Activated CD4-positive, alpha-beta T cell treated with anti-CD3 and anti-CD28 coated beads, Interleukin-10, Interleukin-2, amounts not matched to agents 100 ng/mL and 50 ng/mL, durations not matched to agents 16 hours and 8 hours (primary cell): ENCODE results near the gene PRDM16.
A peak's percentile ranks its signal among the peaks of the same experiment; 100 is the strongest.

ENCODE experiments used
- DNase-seq: peaks from one replicate; pipeline ENCODE4 v3.0.0-alpha.2; 2020

Gene PRDM16

DNA sequence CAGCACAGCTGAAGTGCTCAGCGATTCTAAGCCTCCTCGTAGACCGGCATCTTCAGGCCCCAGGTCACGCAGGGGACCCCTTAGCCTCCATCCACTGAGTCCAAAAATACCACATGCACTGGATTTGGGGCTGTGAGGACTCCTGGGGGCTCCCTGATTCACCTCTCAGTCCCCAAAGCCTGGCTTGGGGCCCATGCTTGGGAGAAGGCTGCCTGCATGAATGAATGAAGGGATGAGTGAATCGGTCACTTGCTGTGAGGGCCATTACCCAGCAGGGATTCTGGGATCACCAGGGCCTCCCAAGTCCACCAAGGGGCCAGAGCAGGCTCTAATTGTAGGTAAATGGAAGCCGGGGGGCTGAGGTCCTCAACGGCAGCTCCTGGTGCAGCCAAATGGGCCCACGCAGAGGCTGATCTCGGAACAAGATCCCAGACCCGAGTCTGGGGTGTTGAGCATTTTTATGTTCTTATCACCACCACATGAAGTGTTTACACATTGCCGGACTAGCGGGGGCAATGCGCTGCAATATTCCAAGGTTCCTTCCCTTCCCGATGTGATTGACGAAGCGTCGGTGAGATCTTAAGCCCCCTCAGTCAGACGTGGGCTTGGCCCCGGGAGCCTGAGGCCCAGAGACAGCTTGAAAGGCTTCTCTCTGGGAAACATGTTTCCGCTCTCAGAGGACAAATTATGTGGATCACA lies 371.9 kb downstream of the PRDM16 start:
- DNase-seq = no peak

DNA sequence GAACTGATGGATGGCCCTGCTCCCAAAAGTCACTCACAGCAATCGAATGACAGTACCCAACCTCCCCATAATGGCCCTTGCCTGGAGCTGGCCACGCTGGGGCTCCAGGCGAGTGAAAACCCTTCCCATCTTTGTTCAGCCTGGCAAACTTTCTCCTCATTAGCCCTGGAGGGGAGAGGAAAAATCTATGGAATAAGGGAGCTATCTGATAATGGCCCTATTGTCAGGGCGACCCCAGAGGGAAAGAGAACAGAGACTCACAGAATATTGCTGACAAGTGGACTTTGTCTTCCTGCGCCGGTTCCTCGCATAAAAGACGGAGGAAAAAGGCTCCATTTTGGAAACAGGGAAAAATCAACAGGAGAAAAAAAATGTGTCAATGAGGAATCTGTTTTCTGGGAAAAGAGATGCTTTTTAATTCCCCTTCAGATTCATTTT lies 372.4 kb downstream of the PRDM16 start:
- no peak for DNase-seq

DNA sequence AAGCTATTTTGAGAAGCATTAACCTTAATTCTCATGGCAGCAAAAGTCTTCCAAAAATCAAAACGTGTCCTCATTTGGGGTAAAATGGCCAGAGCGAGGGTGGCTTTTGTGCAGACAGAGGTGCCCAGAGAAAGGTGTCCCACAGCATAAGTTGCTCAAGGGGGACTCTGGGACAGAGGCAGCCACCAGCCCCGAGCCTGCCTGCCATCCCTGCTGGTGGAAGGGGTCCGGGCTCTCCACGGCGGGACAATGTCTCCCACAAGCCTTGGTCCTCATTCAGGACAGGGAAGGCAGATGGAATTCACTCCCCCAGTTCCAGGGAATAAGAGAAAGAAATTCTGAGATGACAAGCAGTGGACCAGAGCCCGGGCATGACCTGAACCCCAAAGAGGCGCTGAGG lies 372.9 kb downstream of the PRDM16 start:
- no peak for DNase-seq

DNA sequence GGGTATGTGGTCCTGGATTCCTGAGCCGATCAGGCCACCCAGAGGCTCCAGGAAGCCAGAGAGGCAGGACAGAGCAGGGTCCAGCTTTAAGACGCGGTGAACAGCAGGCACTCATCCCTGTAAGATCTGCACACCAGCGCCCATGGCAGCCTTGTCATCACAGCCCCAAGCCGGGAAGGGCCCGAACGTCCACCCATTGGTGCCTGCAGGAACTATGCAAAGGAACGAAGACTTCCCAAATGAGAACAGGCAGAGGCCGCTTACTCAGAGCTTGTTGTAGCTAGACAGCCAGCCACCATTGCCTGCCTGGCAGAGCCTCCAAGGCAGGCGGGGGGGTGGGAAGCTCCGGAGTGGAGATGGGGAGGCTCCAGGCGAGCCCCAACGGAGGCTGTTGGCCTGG lies 373.3 kb downstream of the PRDM16 start:
- DNase-seq = no peak

DNA sequence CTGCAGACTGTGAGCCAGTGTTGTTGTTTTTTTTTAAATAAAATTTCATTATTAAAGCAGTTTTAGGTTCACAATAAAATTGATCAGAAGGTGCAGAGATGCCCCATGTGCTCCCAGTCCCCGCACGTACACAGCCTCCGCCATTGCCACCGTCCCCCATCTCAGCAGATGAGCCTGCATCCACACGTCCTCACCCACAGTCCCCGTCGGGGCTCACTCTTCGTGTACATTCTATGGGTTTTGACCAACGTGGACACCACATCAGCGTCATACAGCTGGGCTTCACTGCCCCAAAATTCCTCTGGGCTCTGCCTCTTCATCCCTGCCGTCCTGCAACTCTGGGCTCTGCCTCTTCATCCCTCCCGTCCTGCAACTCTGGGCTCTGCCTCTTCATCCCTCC lies 373.9 kb downstream of the PRDM16 start:
- DNase-seq = no peak

DNA sequence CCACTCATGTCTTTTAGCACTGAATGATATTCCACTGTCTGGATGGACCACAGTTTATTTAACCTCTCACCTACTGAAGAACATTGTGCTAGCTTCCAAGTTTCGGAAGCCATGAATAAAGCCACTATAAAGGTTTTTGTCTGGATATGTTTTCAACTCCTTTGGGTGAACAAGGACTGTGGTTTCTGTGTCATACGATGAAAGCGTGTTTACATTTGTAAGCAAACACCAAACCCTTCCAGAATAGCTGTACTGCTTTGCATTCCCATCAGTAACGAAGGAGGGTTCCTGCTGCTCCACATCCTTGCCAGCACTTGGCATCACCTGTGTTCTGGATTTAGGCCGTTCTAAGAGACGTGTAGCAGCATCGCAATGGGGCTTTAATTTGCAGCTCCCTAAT lies 374.8 kb downstream of the PRDM16 start:
- no peak for DNase-seq

DNA sequence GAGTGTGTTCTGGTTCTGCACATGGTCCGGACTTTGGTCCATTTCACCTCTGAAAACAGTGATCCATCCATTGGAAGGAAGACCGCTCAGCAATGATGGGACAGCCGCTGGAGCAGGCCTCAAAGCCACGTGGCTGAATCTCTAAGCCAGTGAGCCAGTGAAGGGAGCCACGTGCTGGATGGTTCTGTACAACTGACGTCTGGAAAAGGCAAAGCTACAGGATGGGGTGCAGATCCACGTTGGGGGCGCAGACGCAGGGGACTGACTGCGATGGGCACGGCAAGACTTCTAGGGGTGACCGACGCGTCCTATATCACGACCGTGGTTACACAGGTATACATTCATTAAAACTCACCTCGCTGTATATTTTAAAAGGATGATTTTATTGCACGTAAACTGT lies 375.3 kb downstream of the PRDM16 start:
- no peak for DNase-seq

DNA sequence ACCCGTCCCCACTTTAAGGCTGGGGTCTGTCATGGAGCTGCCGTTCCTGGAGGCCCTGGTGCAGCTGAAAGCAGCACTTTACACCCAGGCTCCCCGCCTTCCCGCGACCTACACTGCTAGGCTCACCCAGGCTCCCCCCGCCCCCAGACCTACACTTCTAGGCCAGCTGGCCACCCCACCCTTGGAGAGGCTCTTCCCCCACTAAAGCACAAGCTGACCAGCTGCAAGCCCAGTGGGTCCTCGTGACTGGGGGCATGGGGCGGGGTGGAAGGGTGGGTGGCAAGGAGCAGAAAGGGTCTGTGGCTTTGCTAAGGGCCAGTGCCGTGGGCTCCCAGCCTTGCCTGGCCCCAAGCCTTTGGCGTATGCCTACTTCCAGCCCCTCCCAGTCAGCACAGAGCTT lies 375.7 kb downstream of the PRDM16 start:
- DNase-seq = no peak

DNA sequence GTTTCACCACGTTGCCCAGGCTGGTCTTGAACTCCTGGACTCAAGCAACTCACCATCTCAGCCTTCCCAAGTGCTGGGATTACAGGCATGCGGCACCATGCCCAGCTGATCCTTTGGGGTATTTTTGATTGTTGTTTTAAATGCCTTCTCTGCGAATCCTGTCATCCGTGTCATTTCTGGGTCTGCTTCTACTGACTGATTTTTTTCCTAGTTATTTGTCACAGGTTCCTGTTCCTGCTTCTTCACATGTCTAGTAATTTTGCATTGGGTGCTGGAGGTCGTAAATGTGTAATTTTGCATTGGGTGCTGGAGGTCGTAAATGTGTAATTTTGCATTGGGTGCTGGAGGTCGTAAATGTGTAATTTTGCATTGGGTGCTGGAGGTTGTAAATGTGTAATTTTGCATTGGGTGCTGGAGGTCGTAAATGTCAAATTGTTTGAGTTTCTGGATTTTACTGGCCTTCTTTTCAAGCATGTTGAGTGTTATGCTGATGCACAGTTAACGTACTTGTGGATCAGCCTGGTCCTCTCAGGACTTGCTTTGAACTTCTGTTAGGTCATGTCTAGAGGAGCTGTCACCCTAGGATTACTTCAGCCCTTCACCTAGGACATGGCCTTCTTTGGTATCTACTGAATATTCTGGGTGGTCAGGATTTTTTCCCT lies 381.3 kb downstream of the PRDM16 start:
- DNase-seq = no peak

DNA sequence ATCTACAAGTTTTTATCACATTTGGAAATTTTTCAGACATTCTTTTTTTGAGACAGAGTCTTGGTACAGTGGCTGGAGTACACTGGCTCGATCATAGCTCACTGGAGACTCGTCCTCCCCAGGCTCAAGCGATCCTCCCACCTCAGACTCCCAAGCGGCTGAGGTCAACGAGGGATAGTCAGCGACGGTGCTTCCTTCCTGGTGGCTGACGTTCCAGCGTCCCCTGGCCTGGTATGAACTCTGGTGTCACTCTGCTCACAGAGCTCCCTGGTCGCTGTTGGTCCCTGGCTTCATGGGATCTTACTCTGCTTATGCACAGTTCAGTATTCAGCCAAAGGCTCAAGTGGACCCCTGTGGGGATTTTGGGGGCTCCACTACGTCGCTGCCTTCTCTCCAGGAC lies 382.0 kb downstream of the PRDM16 start:
- no peak for DNase-seq

DNA sequence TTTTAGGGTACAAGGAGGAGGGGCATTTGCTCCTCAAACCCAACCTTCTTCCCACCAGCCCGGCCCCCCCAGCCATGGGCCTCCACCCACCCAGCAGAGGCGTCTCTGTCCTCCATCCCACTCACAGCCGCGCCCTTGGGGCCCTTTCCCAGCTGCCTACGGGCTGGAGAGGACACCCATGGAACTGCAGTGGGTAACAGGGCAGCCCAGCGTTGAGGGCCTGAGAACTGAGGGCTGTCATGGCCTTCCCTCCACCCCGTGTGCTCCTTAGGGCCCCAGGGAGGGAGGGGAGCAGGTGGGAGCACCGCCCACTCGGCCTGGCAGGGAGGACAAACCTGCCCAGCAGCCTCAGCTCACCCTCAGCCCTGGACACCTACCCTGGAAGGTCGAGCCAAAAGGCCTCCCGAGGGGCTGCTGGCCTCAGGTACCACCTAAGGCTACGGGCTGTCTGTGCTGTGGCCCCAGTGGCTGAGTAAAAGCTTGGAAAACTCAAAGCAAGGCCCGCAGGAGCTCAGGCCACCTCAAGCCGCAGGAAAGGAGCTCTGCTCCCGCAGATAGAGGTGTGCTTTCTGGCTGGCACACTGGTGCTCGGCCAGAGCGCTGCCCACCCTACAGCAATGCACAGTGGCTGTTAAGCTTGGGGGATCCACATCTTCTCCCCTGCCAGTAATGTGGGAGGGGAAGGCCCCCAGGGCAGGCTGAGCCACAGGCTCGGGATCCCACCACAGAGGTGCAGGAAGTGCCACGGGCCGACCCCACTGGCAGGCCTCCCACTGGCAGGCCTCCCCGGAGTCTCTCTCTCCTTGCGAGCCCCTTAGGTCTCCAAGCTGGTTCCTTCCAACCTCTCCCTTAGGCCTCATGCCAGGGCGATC lies 383.2 kb downstream of the PRDM16 start:
- no peak for DNase-seq

DNA sequence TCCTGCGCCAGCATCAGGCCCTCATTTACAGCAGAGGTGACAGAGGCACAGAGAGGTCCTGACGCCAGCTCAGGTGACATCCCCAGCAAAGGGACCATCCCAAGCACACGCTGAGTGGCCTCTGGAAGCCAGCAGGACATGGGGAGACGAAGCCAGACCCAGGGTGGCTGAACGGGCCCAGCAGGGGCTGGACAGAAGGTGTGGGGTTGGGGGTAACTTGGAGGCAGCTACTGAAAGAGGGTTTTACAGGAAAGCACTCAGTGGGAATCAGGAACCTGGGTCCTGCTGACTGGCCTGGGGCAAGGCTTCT lies 383.8 kb downstream of the PRDM16 start:
- DNase-seq = no peak

DNA sequence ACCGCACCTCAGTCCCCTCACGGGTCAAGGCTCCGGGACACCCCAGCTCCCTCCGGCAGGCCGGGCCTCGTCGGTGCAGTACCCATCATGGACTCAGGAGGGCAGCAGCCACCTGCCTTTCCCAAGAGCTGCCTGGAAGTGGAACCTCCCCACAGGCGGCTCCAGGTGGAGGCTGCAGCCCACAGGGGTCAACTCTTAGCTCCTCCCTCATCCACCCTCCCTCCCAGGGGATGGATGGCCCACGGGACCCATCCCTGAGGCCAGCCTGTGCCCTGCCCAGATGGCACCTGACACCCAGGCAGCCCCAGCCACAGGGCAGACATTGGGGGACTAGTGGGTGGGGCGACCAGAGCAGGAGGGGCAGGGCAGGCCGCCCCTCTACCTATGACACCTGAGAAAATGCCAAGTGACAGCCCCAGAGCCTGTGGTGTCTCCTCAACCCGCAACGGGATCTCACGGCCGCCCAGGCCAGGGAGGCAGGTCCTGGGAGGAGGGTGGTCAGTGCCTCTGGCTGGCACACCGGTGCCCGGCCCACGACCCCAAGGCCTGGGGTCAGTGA lies 384.3 kb downstream of the PRDM16 start:
- peak; percentile 76 for DNase-seq

DNA sequence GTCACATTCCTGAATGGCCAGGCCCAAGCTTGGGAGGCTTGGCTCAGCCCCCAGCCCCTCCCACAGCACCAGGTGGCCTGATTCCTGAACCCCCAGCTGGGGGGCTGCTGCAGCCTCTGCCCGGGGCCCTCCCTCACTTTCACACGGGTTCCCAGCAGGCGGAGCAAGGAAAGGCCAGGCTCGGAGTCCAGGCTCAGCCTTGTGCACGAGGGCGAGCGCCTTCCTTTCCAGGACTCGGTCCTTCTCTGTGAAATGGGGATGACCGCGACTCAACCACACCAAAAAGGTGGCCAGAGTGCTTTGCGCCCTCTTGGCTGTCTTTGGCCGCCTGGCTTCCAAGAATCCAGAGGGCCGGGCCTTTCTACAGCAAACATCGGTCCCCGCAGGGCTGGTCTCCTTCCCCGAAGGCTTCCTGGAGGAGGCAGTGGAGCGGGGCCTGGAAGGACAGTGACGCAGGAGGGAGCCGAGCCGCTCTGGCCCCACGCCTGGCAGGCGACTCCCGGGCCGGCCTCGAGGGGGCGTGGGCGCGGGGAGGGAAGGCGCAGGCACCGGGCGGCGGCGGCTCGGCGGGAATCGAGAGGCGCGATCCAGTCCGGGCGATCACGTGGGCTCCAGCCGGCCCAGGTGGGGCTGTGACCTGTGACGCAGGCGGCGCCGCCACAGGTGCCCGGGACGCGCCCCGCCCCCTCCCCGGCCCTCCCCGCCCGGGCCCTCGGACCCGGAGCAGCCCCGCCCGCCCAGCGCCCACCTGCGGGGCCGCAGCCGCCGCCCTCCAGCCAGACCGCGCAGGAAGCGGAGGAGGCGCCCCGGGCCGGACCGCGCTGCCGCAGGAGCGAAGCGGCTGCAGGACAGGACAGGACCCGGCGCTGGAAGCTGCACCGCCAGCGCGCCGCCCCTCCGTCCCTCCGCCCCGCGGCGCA lies 385.1 kb downstream of the PRDM16 start, which contains the start of gene ARHGEF16:
TSS of gene ARHGEF16 (plus strand) at position 775 of the 920 bp plus-strand sequence. CDS start 8,420 bp downstream, outside the sequence.
- peak; percentile 13 for DNase-seq

DNA sequence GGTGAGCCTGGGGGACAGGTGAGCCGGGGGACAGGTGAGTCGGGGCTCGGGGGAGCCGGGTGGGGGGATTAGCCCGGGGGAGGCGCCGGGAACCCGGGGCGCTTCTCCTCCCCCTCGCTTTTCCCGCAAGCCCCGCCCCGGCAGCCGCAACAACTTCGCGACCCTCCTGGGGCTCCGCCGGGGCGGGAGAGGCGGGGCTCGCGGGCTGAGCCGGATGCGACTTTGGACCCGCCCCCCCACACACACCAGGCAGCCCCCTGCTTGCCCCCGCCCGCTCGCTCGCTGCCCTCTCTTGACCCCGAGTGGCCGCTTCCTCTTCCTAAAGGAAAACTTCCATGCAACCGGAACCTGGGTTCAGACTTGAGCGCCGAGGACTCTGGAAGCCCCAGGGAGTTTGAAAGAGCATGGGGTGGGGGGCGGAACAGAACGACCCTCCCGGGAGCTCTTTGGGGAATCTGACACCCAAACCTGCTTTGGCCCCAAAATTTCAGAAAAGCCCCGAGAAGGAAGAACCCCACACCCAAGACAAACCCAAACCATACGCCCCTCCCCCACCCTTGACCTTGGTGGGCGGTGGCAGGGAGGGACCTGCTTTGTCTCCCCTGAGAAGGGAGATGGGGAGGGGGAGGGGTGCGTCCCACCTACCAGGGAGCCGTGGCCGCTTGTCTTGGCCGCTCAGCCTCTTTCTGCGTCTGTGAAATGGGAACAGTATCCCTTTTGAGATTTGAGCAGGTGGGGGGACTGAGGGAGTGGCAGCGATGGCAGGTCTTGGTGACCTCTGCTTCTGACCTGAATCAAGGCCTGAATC lies 386.0 kb downstream of the PRDM16 start:
- DNase-seq = no peak

DNA sequence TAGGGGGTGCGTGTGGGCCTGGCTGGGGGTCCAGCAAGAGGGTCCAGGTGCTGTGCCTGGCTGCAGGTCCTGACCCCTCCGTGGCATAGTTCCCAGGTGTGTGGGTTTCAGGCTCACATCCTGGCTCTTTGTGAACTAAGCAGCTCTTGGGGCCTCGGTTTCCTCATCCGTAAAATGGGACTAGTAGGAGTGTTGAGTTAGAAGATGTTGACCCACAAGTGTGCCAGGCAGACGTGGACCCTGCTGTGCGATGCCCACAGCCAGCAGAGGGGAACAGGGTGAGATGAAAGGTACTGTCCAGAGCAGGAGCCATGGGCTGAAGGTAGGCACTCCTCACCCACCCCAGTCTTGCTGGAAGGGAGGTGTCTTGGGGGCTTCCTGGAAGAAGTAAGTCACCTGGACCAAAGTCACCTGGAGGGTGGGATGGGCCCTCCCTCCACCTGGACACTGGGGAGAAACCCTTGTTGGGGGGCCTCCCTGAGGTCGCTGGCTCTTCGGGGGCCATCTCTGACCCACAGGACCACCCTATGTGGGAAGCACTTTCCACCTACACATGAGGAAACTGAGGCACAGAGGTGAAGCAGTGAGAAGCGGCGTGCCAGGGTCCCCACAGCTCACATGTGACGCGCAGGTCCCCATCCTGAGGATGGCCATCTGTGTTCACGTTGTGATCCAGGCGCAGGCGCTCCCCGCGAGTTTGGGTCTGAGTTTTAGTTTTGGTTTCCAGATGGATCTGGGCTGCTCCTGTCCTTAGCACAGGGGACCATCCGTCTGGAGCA lies 386.9 kb downstream of the PRDM16 start:
- DNase-seq = no peak

DNA sequence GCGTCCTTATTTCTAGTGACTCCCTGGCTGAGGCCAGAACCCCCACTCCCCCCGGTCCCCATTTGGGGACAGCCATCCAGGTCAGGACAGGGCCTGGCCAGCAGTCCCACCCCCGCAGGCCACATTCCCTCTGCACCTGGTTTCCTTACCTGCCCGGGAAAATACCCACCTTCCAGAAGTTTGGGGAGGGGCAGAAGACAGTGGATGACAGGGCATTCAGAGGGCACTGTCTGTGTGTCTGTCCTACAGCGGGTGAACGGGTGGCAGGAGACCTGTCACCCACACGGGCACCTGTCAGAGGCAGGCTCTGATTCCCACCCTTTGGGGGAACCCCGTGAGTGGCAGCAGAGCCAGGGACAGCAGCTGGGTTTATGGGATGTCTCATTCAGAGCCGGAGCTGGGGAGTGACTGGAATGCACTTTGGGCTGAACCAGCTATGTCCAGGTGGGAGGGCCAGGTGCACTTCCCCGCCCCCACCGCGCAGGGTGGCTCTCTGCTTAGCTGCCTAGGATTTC lies 387.5 kb downstream of the PRDM16 start:
- no peak for DNase-seq

DNA sequence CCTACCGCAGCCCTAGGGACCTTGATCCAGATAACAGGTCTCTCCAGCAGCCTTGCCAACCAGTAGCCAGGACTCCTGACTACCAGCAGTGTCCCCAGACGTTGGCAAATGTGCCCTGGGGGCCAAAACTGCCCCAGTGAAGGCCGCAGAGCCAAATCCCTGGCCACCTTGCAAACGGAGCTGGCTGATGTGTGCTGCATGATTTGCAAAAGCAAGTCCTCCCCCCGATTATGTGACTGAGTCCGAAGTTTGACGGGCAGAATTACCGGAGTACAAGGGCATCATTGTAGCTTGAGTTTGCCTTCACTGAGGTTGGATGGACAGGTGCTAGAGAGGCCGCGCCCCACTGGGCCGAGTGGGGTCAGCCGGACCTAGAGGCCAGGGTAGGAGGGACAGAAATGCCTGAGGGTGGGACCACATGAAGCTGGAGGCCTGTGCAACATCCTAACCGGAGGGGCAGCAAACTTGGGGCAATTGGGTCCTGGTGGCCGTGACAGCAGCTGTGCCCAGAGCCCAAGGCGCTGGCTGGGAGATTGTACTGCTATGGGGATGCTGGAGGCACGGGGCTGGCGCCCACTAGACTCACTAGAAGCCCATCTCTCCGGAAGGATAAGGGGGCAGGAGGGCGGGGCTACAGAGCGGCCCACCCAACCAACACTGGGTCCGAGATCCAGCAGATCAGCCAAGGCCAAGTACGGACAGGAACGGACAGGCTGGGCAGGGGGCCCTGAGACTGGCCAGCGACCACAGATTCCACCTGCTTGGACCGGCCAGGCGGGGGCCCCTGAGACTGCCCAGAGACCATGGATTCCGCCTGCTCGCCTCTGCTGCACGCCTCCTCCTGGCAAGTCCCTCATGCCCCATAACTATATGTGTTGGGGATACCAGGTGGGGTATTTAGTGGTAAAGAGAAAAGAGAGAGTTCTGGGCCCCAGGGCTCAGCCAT lies 388.2 kb downstream of the PRDM16 start:
- DNase-seq = no peak
